NOMO-1 treated with dmso at 0.1 percent for 144 hours (cell line): Measurements from ENCODE around the gene PAQR4.
"Not testable (repeated sequence)": the region's sequence is repeated elsewhere in the genome, so short reads cannot be mapped to it uniquely, and the experiment has no call there.

Source experiments
- DNase-seq: peaks from one replicate; lab custom pipeline; 2025; ENCODE audit not compliant: unreplicated experiment; lab: John Stamatoyannopoulos, UW

Gene PAQR4

DNA sequence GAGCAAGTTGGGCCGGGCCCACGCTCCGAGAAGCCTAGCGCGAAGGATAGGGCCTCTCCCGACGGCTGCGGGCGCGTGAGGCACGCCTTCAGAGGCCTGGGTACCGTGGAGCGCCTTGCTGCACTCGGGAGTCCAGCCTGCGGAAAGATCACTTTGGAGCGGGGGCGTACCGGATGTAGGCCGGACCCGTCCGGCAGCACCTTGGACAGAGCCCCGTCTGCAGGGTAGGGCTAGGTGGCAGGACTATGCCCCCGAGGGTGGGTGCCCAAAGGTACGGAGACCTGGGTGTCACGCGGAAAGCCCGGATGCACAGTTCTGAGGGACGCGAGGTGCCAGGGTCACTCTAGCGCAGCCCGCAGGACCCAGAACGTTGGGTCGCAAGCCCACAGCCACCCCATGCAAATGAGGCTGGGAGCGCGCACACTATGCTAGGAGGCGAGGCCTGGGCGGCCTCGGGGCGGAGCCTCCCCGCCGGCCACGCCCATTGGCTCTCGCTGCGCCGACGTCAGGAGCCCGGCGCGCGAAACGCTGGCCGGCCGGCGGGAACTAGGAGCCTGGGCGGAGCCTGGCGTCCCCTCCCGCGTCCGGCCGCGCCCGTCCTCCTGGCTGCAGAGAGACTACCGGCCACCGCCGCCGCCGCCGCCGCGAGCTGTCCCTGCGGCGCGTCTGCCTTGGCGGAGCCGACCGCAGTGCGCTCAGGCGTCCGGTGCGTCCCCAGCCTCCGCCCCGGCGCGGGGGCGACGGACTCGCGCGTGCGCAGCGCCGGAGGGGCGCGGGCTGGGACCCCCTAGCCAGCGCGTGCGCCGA lies at the start of gene PAQR4:
Gene PAQR4 (plus strand): TSS at position 611 of the 807 bp plus-strand sequence. CDS start 327 bp downstream, outside the sequence.
- DNase-seq = peak; percentile 92

GRCh38 chr16:2919511-2920255 lies 49.5 kb upstream of the PAQR4 start:
- DNase-seq = no peak

GRCh38 chr16:2923481-2923880 lies 45.7 kb upstream of the PAQR4 start:
- DNase-seq = no peak

DNA sequence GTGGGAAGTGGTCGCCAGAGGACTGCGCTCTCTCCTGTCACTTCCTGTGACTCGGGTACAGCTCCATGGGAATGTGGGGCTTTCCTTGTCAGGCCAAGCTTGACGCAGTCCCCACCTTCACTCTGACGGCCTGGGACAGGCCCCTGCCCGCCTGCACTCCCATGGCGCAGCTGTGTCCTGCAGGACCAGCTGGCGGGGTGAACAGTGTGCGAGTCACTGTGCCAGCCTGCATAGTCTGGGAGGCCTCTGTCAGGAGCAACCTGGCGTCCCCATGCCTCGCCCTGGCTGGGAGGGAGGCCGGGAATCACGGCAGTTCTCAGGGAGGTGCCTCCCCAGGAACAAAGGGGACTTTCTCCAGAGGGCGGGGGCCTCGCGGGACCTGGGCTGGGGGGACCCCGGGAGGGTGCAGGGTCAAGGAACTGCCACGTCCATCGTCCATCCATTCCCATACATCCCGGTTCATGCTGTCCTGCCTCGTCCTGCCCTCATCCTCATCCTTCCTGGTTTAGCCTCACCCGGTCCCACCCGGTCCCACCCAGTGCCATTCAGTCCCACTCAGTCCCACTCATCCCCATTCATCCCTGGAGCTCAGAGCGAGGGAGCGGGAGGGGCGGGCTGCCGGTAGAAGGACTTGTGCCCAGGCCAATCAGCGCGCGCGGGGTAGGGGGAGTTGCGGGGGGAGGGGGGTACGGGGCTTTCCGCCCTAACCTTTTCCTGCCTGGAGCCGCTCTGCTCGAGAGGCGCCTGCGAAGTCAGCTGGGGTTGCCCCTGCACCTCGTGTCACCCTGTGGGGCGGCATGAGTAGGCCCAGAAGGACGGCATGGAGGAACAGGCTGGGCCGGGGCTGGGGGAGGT lies 44.0 kb upstream of the PAQR4 start:
- DNase-seq = no peak

DNA sequence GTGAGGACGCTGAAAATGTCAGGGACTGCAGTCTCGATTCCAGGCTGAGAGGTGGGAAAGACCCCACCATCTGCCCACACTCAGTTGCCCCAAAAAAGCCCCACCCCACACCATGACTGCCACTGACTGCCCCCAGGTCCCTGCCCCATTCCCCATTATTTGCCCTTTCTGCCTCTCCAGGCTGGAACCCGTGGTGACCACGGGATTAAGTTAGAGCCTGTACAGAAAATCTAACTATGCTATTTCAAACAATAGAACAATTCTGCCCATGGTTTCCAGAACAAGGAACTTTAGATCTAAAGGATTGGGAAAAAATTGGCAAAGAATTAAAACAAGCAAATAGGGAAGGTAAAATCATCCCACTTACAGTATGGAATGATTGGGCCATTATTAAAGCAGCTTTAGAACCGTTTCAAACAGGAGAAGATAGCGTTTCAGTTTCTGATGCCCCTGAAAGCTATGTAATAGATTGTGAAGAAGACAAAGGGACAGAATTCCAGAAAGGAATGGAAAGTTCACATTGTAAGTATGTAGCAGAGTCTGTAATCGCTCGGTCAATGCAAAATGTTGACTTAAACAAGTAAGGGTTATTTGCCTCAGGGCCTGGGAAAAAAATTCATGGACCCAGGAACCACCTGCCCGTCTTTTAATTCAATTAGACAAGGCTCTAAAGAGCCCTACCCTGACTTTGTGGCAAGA lies 43.0 kb upstream of the PAQR4 start:
- DNase-seq = no peak

- no peak for DNase-seq
Measured at GRCh38 chr16:2926650-2926999, 42.5 kb upstream of the PAQR4 start.

DNA sequence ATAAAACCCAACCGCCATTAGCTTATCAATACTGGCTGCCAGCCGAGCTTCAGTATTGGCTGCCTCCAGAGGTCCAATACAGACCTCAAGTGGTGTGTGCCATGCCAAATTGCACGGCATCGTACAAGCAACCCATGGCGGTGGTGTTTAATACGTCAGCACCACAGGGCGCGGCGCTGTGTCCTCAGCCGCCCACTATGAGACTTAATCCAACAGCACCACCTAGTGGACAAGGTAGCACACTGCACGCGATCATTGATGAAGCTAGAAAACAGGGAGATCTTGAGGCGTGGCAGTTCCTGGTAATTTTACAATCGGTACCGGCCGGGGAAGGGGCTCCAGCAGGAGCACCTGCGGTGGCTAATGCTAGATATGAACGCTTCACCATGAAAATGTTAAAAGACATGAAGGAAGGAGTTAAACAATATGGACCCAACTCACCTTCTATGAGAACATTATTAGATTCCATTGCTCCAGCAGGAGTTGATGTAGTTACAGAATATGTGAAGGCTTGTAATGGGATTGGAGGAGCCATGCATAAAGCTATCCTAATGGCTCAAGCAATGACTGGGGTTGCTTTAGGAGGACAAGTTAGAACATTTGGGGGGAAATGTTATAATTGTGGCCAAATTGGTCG lies 42.0 kb upstream of the PAQR4 start:
- DNase-seq = peak; percentile 59

DNA sequence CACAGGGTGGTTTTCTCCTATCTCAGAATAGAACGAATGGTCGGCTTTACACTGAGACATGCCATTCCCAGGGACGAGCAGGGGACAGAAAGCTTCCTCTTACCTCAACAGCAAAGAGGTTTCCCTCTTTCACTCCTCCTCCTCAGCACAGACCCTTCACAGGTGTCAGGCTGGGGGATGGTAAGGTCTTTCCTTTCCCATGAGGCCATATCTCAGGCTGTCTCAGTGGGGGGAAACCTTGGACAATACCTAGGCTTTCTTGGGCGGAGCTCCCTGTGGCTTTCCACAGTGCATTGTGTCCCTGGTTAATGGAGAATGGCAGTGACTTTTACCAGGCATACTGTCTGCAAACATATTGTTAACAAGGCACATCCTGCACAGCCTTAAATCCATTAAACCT lies 41.0 kb upstream of the PAQR4 start:
- DNase-seq = not testable (repeated sequence)

DNA sequence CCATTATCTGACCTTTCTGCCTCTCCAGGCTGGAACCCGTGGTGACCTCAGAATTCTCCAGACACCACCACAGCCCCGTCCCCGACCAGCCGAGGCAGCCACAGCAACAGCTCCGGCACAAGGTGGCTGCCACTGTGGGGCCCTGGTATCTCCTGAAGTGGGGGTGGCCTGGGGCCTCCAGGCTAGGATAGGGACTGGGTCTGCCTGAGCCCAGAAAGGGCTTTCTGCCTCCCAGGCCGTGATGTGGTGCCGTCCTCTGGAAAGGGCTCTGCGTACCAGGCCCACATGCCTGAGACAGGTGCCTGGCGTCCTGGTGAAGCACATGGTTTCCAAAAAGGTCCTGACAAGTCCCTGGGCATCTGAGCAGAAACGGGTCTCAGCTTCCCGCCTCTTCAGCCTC lies 40.4 kb upstream of the PAQR4 start:
- no peak for DNase-seq

GRCh38 chr16:2929693-2930092 lies 39.5 kb upstream of the PAQR4 start:
- DNase-seq = no peak

DNA sequence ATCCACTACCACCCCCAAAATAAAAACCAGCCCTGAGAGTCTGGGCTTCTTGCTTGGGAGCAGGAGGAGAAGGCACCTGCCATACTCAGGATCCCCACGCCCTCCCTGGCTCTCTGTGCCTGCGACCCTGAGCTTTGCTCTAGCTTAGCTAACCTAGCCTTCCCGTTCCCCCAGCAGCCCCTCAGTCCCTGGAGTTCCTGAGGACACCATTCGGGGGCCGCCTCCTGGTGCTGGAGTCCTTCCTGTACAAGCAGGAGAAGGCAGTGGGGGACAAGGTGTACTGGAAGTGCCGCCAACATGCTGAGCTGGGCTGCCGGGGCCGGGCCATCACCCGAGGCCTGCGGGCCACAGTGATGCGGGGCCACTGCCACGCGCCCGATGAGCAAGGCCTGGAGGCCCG lies 38.9 kb upstream of the PAQR4 start:
- DNase-seq = no peak

DNA sequence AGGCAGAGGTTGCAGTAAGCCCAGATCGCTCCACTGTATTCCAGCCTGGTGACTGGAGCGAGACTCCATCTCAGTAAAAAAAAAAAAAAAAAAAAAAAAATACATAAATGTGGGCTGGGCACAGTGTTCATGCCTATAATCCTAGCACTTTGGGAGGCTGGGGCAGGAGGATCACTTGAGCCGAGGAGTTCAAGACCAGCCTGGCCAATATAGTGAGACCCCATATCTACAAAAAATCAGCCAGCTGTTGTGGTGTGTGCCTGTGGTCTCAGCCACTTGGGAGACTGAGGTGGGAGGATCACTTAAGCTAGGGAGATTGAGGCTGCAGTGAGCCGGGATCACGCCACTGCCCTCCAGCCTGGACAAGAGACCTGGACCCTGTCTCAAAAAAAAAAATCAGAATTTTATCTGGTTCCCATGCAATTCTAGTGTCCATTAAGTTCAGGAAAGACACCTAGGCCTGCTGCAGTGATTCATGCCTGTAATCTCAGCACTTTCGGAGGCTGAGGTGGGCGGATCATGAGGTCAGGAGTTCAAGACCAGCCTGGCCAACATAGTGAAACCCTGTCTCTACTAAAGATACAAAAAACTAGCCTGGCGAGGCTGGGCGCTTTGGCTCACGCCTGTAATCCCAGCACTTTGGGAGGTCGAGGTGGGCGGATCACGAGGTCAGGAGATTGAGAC lies 37.8 kb upstream of the PAQR4 start:
- not testable (repeated sequence) for DNase-seq

DNA sequence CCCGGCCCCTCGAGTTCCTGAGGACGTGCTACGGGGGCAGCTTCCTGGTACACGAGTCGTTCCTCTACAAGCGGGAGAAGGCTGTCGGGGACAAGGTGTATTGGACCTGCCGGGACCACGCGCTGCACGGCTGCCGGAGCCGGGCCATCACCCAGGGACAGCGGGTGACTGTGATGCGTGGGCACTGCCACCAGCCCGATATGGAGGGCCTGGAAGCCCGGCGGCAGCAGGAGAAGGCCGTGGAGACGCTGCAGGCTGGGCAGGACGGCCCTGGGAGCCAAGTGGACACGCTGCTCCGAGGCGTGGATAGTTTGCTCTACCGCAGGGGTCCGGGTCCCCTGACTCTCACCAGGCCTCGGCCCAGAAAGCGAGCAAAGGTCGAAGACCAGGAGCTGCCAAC lies 36.0 kb upstream of the PAQR4 start:
- DNase-seq = no peak

- DNase-seq = no peak
Measured at GRCh38 chr16:2933701-2934100, 35.4 kb upstream of the PAQR4 start.

GRCh38 chr16:2934450-2934849 lies 34.7 kb upstream of the PAQR4 start:
- no peak for DNase-seq

GRCh38 chr16:2936436-2937011 lies 32.6 kb upstream of the PAQR4 start:
- no peak for DNase-seq

GRCh38 chr16:2937170-2937569 lies 32.0 kb upstream of the PAQR4 start:
- no peak for DNase-seq

DNA sequence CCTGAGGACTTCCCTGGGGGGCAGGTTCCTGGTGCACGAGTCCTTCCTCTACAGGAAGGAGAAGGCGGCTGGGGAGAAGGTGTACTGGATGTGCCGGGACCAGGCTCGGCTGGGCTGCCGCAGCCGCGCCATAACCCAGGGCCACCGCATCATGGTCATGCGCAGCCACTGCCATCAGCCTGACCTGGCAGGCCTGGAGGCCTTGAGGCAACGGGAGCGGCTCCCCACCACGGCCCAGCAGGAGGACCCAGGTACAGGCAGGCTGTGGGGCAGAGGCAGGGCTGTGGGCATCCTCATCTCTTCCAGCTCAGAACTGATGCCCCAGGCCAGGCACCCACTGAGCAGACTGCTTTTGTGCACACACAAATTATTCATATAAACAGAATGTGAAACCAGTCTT lies 30.9 kb upstream of the PAQR4 start:
- no peak for DNase-seq

DNA sequence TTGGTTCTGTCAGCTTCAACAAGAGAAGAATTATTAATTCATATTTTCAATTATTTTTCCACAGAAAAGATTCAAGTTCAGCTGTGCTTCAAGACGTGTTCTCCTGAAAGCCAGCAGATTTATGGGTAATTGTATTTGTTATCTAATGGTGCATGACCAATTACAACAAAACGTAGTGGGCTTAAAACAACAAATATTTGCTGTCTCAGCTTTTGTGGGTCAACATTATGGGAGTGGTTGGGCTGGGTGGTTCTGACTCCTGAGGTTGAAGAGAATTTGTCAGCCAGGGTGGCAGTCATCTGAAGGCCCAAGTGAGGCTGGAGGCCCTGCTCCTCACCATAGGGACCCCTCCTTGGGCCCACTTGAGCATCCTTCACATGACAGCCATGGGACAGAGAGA lies 29.2 kb upstream of the PAQR4 start:
- DNase-seq = no peak

GRCh38 chr16:2942045-2942444 lies 27.1 kb upstream of the PAQR4 start:
- no peak for DNase-seq
